HepG2 (cell line): Measurements from ENCODE around the gene CTSW. TPM values are rescaled to one million over a fixed set of nuclear protein-coding genes. Genes with fewer than 3 reads are reported as not detected.
A peak's percentile ranks its signal among the peaks of the same experiment; 100 is the strongest.

ENCODE experiments used
- ARNT2 ChIP-seq: sonication (generic); formaldehyde crosslinking; IDR thresholded peaks from 2 replicates; pipeline ENCODE4 v1.8.0; 2022; ENCODE audit warnings: mild to moderate bottlenecking, low read depth, missing genetic modification reagents, moderate library complexity
- EEA1 ChIP-seq: sonication (generic); formaldehyde crosslinking; IDR thresholded peaks from 2 replicates; pipeline ENCODE4 v1.5.1; 2020; ENCODE audit warnings: mild to moderate bottlenecking, missing genetic modification reagents, borderline replicate concordance
- FOSL2 ChIP-seq: sonication (generic); formaldehyde crosslinking; IDR thresholded peaks from 2 replicates; pipeline ENCODE4 v1.4.0; 2020; ENCODE audit warnings: missing genetic modification reagents
- HINFP ChIP-seq: sonication (generic); formaldehyde crosslinking; IDR thresholded peaks from 2 replicates; pipeline ENCODE4 v1.4.0; 2020; ENCODE audit warnings: low read depth, mild to moderate bottlenecking, missing genetic modification reagents
- HNRNPH1 ChIP-seq: fragments of 200-400 bp; formaldehyde crosslinking; optimal IDR thresholded peaks from 2 replicates; pipeline ENCODE3; 2017; ENCODE audit warnings: mild to moderate bottlenecking, low read depth, low read length
- JUN ChIP-seq: sonication (generic); formaldehyde crosslinking; IDR thresholded peaks from 2 replicates; pipeline ENCODE4 v1.4.0; 2020; ENCODE audit warnings: mild to moderate bottlenecking, missing genetic modification reagents
- NCOA1 ChIP-seq: sonication (generic); formaldehyde crosslinking; IDR thresholded peaks from 2 replicates; pipeline ENCODE4 v1.9.0; 2021; ENCODE audit warnings: missing genetic modification reagents
- RBM22 ChIP-seq: fragments of 200-400 bp; formaldehyde crosslinking; optimal IDR thresholded peaks from 2 replicates; pipeline ENCODE3; 2017; ENCODE audit warnings: mild to moderate bottlenecking, low read length, moderate library complexity
- SMAD1 ChIP-seq: sonication (generic); formaldehyde crosslinking; IDR thresholded peaks from 2 replicates; pipeline ENCODE4 v1.4.0; 2020; ENCODE audit warnings: missing genetic modification reagents, low read depth, mild to moderate bottlenecking, borderline replicate concordance
- SMARCE1 ChIP-seq: fragments of 450-650 bp; IDR thresholded peaks from 2 replicates; pipeline ENCODE4 v1.6.1; 2017; ENCODE audit warnings: borderline replicate concordance
- SOX13 ChIP-seq, 3 experiments: fragments of 450-650 bp in 1 of 3; sonication (generic) in 1 of 3; formaldehyde crosslinking in 1 of 3; IDR thresholded peaks in 2 of 3; conservative IDR thresholded peaks in 1 of 3; 2 replicates each; pipeline versions ENCODE4 v1.5.0 to v1.6.1; 2016 to 2020; ENCODE audit warnings: antibody characterized with exemption in 1 of 3, mild to moderate bottlenecking in 1 of 3, missing compliant biosample characterization in 1 of 3, missing genetic modification reagents in 1 of 3, moderate library complexity in 1 of 3
- TCF7L2 ChIP-seq: IDR thresholded peaks from 2 replicates; pipeline ENCODE4 v1.6.1; 2011; ENCODE audit warnings: mild to moderate bottlenecking, low read depth, low read length, moderate library complexity
- THAP8 ChIP-seq: sonication (generic); formaldehyde crosslinking; IDR thresholded peaks from 2 replicates; pipeline ENCODE4 v1.5.1; 2020; ENCODE audit warnings: missing genetic modification reagents, mild to moderate bottlenecking, borderline replicate concordance
- USF2 ChIP-seq, 2 experiments: sonication (generic) in 1 of 2; formaldehyde crosslinking in 1 of 2; IDR thresholded peaks; 2 replicates each; pipeline versions ENCODE4 v1.5.1 to v1.6.1; 2011 to 2020; ENCODE audit warnings: borderline replicate concordance in 1 of 2, low read depth in 1 of 2, low read length in 1 of 2, mild to moderate bottlenecking in 1 of 2, missing genetic modification reagents in 1 of 2, moderate library complexity in 1 of 2
- YEATS4 ChIP-seq: sonication (generic); formaldehyde crosslinking; IDR thresholded peaks from 2 replicates; pipeline ENCODE4 v1.4.0; 2020; ENCODE audit warnings: missing genetic modification reagents, borderline replicate concordance
- ZMAT3 ChIP-seq: sonication (generic); formaldehyde crosslinking; conservative IDR thresholded peaks from 2 replicates; pipeline ENCODE4 v1.7.0; 2021; ENCODE audit warnings: missing genetic modification reagents
- ZNF143 ChIP-seq: sonication (generic); formaldehyde crosslinking; IDR thresholded peaks from 2 replicates; pipeline ENCODE4 v1.4.0; 2020; ENCODE audit warnings: missing genetic modification reagents
- ZNF18 ChIP-seq: sonication (generic); formaldehyde crosslinking; IDR thresholded peaks from 2 replicates; pipeline ENCODE4 v1.8.0; 2022; ENCODE audit warnings: mild to moderate bottlenecking, missing genetic modification reagents; ENCODE audit not compliant: insufficient replicate concordance
- ZNF414 ChIP-seq: sonication (generic); formaldehyde crosslinking; IDR thresholded peaks from 2 replicates; pipeline ENCODE4 v1.5.0; 2020; ENCODE audit warnings: missing genetic modification reagents
- ZNF468 ChIP-seq: sonication (generic); formaldehyde crosslinking; IDR thresholded peaks from 2 replicates; pipeline ENCODE4 v1.8.0; 2022; ENCODE audit warnings: mild to moderate bottlenecking, moderate library complexity, missing genetic modification reagents
- ZNF747 ChIP-seq: sonication (generic); formaldehyde crosslinking; IDR thresholded peaks from 2 replicates; pipeline ENCODE4 v1.8.1; 2023; ENCODE audit warnings: missing genetic modification reagents, mild to moderate bottlenecking, borderline replicate concordance
- ZNF749 ChIP-seq: sonication (generic); formaldehyde crosslinking; IDR thresholded peaks from 2 replicates; pipeline ENCODE4 v1.8.0; 2022; ENCODE audit warnings: mild to moderate bottlenecking, missing genetic modification reagents, moderate library complexity, borderline replicate concordance
- ZNF775 ChIP-seq: sonication (generic); formaldehyde crosslinking; IDR thresholded peaks from 2 replicates; pipeline ENCODE4 v1.4.0; 2020; ENCODE audit warnings: missing genetic modification reagents, mild to moderate bottlenecking, moderate library complexity, borderline replicate concordance
- polyA plus RNA-seq, 8 experiments: library from polyadenylated mRNA; depleted of rRNA in 3 of 8; stranded (reverse) in 7 of 8; unstranded in 1 of 8; fragments of >200 nt; fragmentation: Illumina TruSeq in 4 of 8; extraction: Trizol in 4 of 8; gene quantifications; 2 replicates each; pipeline versions ENCODE4 v1.2.1 to v1.2.3, GENCODE V29; 2011 to 2016; ENCODE audit warnings: low read depth in 4 of 8, missing spikeins in 1 of 8, mixed read lengths in 1 of 8; ENCODE audit not compliant: insufficient read depth in 1 of 8
- total RNA-seq, 5 experiments: library from RNA; depleted of rRNA; stranded (reverse); fragments of >200 nt; fragmentation: Illumina TruSeq; extraction: Trizol; gene quantifications; 2 replicates each; pipeline ENCODE4 v1.2.3, GENCODE V29; 2016; ENCODE audit warnings: low read depth in 1 of 5

CTSW gene
- total and polyA plus RNA-seq, 2 of the 13 experiments (the other 11 are each of a cell fraction or from before 2014, with no cell fraction given) = 0.09 TPM; not detected in 1

GRCh38 chr11:65919141-65919572 is 39.5 kb downstream of the CTSW start, which contains the start of gene DRAP1 (continued):
- TF ChIP-seq ZNF747 (CRISPR knock-in tag) = 0 out of 2 replicates have a peak, but pooled peaks have one; percentile 55
- no peak for TF ChIP-seq ZNF143 (CRISPR knock-in tag)
- peak; percentile 88 for TF ChIP-seq ARNT2 (CRISPR knock-in tag)
- TF ChIP-seq RBM22 = no peak
- no peak for TF ChIP-seq YEATS4
- TF ChIP-seq ZNF775 (CRISPR knock-in tag) = no peak
- no peak for TF ChIP-seq ZNF414 (CRISPR knock-in tag)
- no peak for TF ChIP-seq TCF7L2
- no peak for TF ChIP-seq ZNF18 (CRISPR knock-in tag)
- TF ChIP-seq EEA1 = no peak
- no peak for TF ChIP-seq NCOA1
- TF ChIP-seq FOSL2 = peak; percentile 79
- TF ChIP-seq USF2 (IDR thresholded peaks at IDR 0.05; ENCODE audit: low read depth, low read length) = no peak
- TF ChIP-seq USF2 (CRISPR knock-in tag; IDR thresholded peaks at IDR 0.05; ENCODE audit: borderline replicate concordance) = no peak
- TF ChIP-seq SMARCE1 = no peak
- TF ChIP-seq ZNF749 (CRISPR knock-in tag) = peak; percentile 81; the same call in 1 of the 2 replicates
- no peak for TF ChIP-seq SMAD1 (CRISPR knock-in tag)
- TF ChIP-seq SOX13 (IDR thresholded peaks at IDR 0.05) = 0 out of 2 replicates have a peak, but pooled peaks have one; percentile 16
- peak in 1 of 2 experiments; percentile 71; a peak in 2 of 4 replicates for TF ChIP-seq SOX13 (CRISPR knock-in tag; conservative IDR thresholded peaks at IDR 0.05 in 1 of 2, IDR thresholded peaks at IDR 0.05 in 1 of 2)
- peak; percentile 53; the same call in 1 of the 2 replicates for TF ChIP-seq JUN (CRISPR knock-in tag)
- TF ChIP-seq ZNF468 (CRISPR knock-in tag) = no peak
- peak; percentile 86; the same call in 1 of the 2 replicates for TF ChIP-seq ZMAT3 (CRISPR knock-in tag)
- peak; percentile 75 for TF ChIP-seq HINFP (CRISPR knock-in tag)
- no peak for TF ChIP-seq THAP8
- TF ChIP-seq HNRNPH1 = no peak
